DMS114 treated with DMSO at 0.1 percent for 48 hours (cell line): ENCODE results near the gene CPA4.
"Not testable (repeated sequence)": the region's sequence is repeated elsewhere in the genome, so short reads cannot be mapped to it uniquely, and the experiment has no call there.

Experiments used
- DNase-seq: peaks from one replicate; lab custom pipeline; 2025; ENCODE audit not compliant: unreplicated experiment; lab: John Stamatoyannopoulos, UW

The CPA4 gene

GRCh38 chr7:130292682-130293257 is at the start of gene CPA4:
TSS of gene CPA4 (plus strand) at chr7:130293161. CDS start at chr7:130293181, 20 bp downstream.
- DNase-seq = no peak

- not testable (repeated sequence) for DNase-seq
These were observed 49.5 kb upstream of the CPA4 start for GRCh38 chr7:130243486-130243885.

GRCh38 chr7:130246491-130246890 is 46.5 kb upstream of the CPA4 start:
- not testable (repeated sequence) for DNase-seq

GRCh38 chr7:130248842-130249241 is 44.1 kb upstream of the CPA4 start:
- not testable (repeated sequence) for DNase-seq

- not testable (repeated sequence) for DNase-seq
These were observed 43.3 kb upstream of the CPA4 start for GRCh38 chr7:130249626-130250025.

GRCh38 chr7:130254555-130254954 is 38.4 kb upstream of the CPA4 start:
- no peak for DNase-seq

- no peak for DNase-seq
These were observed 36.3 kb upstream of the CPA4 start for GRCh38 chr7:130256704-130257103.

GRCh38 chr7:130258494-130259078 is 34.4 kb upstream of the CPA4 start:
- DNase-seq = no peak

- no peak for DNase-seq
These were observed 30.5 kb upstream of the CPA4 start for GRCh38 chr7:130262448-130262847.

- no peak for DNase-seq
These were observed 29.8 kb upstream of the CPA4 start for GRCh38 chr7:130263130-130263529.

- no peak for DNase-seq
These were observed 26.6 kb upstream of the CPA4 start, which contains the start of gene CPA2 for GRCh38 chr7:130266258-130266960. TSS of gene CPA2 (plus strand) at chr7:130266863. CDS start at chr7:130266882, 19 bp downstream.

GRCh38 chr7:130266961-130267321 is 26.0 kb upstream of the CPA4 start:
- no peak for DNase-seq

- no peak for DNase-seq
These were observed 24.3 kb upstream of the CPA4 start for GRCh38 chr7:130268463-130269317.

- DNase-seq = no peak
These were observed 23.7 kb upstream of the CPA4 start for GRCh38 chr7:130269318-130269694.

GRCh38 chr7:130270947-130271800 is 21.8 kb upstream of the CPA4 start:
- no peak for DNase-seq

- no peak for DNase-seq
These were observed 20.4 kb upstream of the CPA4 start for GRCh38 chr7:130272381-130273080.

- DNase-seq = no peak
These were observed 19.7 kb upstream of the CPA4 start for GRCh38 chr7:130273081-130273932.

GRCh38 chr7:130273933-130274255 is 19.1 kb upstream of the CPA4 start:
- no peak for DNase-seq

GRCh38 chr7:130274296-130274695 is 18.7 kb upstream of the CPA4 start:
- no peak for DNase-seq
